Rectal smooth muscle tissue (tissue), 1 donor: ENCODE measurements around the gene GAK.

Experiments used
- H3K27ac ChIP-seq: one replicate; pipeline ENCODE4 v1.7.0; 2013; ENCODE audit warnings: low read depth, low read length, inconsistent platforms
- H3K27me3 ChIP-seq: one replicate; pipeline ENCODE4 v1.7.0; 2013; ENCODE audit warnings: low read length; ENCODE audit not compliant: control insufficient read depth, insufficient read depth
- H3K36me3 ChIP-seq: one replicate; pipeline ENCODE4 v1.7.0; 2013; ENCODE audit warnings: low read length; ENCODE audit not compliant: control insufficient read depth, insufficient read depth
- H3K4me1 ChIP-seq: one replicate; pipeline ENCODE4 v1.7.0; 2013; ENCODE audit warnings: low read length; ENCODE audit not compliant: control insufficient read depth, insufficient read depth
- H3K4me3 ChIP-seq: one replicate; pipeline ENCODE4 v1.7.0; 2013; ENCODE audit warnings: low read length
- H3K9ac ChIP-seq: one replicate; pipeline ENCODE4 v1.7.0; 2013; ENCODE audit warnings: low read length

Gene GAK

GRCh38 chr4:900721-901120 lies 31.4 kb downstream of the GAK start:
- H3K36me3 ChIP-seq, result peaks cover 13% of the 10 kb centered on the region
- no peak overlapping the region for H3K4me3 ChIP-seq
- H3K27ac ChIP-seq, result no peak overlapping the region
- no peak overlapping the region for H3K9ac ChIP-seq
- no peaks in the 10 kb centered on the region for H3K4me1 ChIP-seq
- no peaks in the 10 kb centered on the region for H3K27me3 ChIP-seq

DNA sequence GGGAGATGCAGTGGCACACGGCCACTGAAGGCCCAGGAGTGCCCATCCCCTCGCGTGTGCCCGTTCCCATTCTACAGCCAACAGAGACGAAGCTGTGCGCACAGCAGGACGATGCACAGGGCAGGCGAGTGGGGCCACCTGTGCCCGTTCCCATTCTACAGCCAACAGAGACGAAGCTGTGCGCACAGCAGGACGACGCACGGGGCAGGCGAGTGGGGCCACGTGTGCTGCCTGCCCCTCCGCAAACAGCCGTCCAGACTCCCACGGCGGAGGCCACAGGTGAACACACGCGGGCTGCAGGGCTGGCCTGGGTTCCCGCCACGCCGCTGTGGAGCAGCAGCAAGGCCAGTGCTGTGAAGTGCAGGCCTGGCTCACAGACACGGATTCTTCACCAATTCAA lies 32.0 kb downstream of the GAK start:
- no peaks in the 10 kb centered on the region for H3K4me1 ChIP-seq
- no peaks in the 10 kb centered on the region for H3K27me3 ChIP-seq
- no peak overlapping the region for H3K9ac ChIP-seq
- peaks cover 20% of the 10 kb centered on the region for H3K36me3 ChIP-seq
- no peak overlapping the region for H3K4me3 ChIP-seq
- no peak overlapping the region for H3K27ac ChIP-seq

DNA sequence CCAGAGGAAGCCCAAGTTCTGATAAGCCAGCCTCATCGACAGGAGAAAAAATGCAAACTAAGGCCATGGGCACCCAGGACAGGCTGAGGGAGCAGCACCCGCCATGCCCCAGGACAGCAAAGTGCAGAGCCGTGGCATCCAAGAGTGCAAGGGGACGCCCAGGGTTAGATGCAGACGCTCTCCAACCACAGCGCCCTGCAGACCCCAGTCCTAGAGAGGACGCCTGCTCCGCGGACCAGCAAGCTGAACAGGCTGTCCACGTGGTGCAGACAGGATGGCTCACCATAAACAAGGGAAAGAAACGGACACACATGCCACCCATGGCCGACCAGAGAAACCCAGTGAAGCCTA lies 32.6 kb downstream of the GAK start:
- H3K27ac ChIP-seq, result no peak overlapping the region
- no peaks in the 10 kb centered on the region for H3K27me3 ChIP-seq
- no peaks in the 10 kb centered on the region for H3K4me1 ChIP-seq
- H3K9ac ChIP-seq, result no peak overlapping the region
- peaks cover 21% of the 10 kb centered on the region for H3K36me3 ChIP-seq
- no peak overlapping the region for H3K4me3 ChIP-seq

- Histone ChIP-seq H3K4me3 (no peak overlapping the region), H3K9ac (no peak overlapping the region), H3K27ac (no peak overlapping the region), H3K27me3 (no peaks in the 10 kb centered on the region), H3K4me1 (no peaks in the 10 kb centered on the region), H3K36me3 (peaks cover 21% of the 10 kb centered on the region)
These were observed 33.1 kb downstream of the GAK start for GRCh38 chr4:898869-899555.

DNA sequence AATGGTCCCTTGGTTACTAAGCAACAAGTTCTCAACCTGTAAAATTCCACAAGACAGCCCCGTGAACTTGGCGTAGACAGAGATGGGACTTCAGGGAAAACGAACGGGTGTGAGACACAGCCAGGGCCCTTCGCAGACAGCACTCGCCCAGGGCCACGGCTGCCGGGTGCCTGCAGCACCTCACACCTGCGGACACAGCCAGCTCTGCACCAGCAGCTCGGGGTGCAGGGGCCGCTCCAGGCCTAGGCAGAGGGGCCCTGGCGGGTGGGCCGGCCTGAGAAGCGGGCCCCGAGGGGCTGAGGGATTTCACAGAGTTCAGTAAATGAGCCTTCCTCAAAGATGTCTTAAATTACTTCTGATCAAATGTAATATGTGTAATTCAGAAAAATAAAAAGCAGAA lies 34.0 kb downstream of the GAK start:
- Histone ChIP-seq H3K36me3 (peaks cover 26% of the 10 kb centered on the region), H3K27me3 (no peaks in the 10 kb centered on the region), H3K4me1 (no peaks in the 10 kb centered on the region), H3K9ac (no peak overlapping the region), H3K27ac (no peak overlapping the region), H3K4me3 (no peak overlapping the region)

DNA sequence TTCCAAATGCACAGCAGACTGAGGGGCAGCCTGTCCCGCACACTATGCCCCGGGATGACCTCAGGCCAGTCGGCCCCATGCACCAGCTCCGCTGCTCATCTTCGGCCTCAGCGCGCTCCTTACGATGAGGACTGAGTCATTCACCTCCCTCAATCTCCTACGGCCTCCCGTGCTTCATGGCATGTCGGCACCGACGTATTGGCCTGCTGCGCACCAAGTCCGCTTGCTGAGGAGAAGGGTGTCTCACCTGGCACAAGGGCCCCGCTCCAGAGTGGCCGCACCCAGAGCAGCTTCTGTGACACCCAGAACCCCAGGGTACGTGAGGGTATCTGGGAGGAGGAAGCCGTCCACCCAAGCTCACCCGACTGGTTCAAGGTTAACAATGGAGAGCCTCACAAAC lies 35.5 kb downstream of the GAK start:
- no peak overlapping the region for H3K9ac ChIP-seq
- no peaks in the 10 kb centered on the region for H3K27me3 ChIP-seq
- H3K4me1 ChIP-seq, result no peaks in the 10 kb centered on the region
- no peak overlapping the region for H3K27ac ChIP-seq
- H3K4me3 ChIP-seq, result no peak overlapping the region
- H3K36me3 ChIP-seq, result peaks cover 29% of the 10 kb centered on the region

GRCh38 chr4:896216-896615 lies 35.9 kb downstream of the GAK start:
- peaks cover 29% of the 10 kb centered on the region for H3K36me3 ChIP-seq

GRCh38 chr4:895596-895995 lies 36.5 kb downstream of the GAK start:
- Histone ChIP-seq H3K36me3 (peaks cover 29% of the 10 kb centered on the region), H3K9ac (no peak overlapping the region), H3K27ac (no peak overlapping the region), H3K27me3 (no peaks in the 10 kb centered on the region), H3K4me1 (no peaks in the 10 kb centered on the region), H3K4me3 (no peak overlapping the region)

More at GRCh38 chr4:896216-896615, 35.9 kb downstream of the GAK start:
- no peak overlapping the region for H3K9ac ChIP-seq
- H3K4me1 ChIP-seq, result no peaks in the 10 kb centered on the region
- no peaks in the 10 kb centered on the region for H3K27me3 ChIP-seq
- H3K4me3 ChIP-seq, result no peak overlapping the region
- H3K27ac ChIP-seq, result no peak overlapping the region

DNA sequence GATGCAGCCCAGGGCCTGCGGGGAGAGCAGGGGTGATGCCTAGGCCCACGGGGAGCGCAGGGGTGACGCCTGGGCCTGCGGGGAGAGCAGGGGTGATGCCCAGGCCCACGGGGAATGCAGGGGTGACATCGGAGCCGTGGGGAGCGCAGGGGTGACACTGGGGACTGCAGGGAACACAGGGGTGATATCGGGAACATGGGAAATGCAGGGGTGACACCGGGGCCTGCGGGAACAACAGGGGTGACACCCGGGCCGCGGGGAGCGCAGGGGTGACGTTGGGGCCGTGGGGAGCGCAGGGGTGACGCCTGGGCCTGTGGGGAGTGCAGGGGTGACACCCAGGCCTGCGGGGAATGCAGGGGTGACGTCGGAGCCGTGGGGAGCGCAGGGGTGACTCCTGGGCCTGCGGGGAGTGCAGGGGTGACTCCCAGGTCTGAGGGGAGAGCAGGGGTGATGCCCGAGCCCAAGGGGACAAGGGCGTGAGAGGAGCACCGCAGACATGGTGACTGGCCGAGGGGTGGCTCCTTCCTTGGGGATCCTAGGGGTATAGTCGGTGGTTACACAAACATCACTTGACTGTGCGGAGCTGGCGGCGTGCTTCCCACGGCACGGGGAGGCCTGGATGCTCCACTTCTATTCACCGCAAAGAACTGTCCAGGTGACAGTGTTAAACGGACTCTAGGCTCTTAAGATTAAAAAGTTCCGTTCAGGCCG lies 38.0 kb downstream of the GAK start:
- Histone ChIP-seq H3K4me1 (no peaks in the 10 kb centered on the region), H3K27me3 (no peaks in the 10 kb centered on the region), H3K27ac (no peak overlapping the region), H3K36me3 (peaks cover 34% of the 10 kb centered on the region), H3K4me3 (no peak overlapping the region), H3K9ac (no peak overlapping the region)

DNA sequence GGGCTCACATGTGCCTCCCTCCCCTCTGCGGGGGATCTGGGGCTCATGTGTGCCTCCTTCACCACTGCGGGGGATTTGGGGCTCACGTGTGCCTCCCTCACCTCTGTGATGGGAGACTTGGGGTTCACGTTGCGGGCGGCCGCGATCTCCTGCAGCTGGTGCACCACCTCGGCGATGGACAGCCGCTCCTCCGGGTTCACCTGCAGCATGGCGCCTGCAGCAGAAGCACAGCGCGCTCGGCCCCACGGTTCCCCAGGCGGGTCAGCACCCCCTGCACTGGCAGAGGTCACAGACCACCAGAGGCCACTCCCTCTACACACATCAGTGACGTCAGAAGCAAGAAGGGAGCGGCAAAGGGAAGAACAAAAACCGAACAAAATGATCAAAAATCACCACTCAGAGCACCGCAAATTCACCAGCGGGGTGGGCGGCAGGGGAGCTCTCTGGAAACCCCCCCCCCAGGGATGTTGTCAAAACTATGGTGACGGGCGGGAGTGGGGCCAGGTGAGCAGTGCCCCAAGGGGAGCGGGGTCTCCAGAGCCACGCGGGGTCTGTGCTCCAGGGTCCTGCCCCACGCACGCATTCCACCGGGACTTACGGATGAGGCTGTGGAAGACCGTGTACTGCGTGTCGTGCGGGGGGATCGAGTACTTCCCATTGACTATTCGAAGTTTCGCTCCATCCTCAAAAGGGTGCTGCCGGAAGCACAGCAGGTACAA lies 38.7 kb downstream of the GAK start:
- H3K9ac ChIP-seq, result no peak overlapping the region
- H3K4me1 ChIP-seq, result no peaks in the 10 kb centered on the region
- no peaks in the 10 kb centered on the region for H3K27me3 ChIP-seq
- H3K36me3 ChIP-seq, result peaks cover 34% of the 10 kb centered on the region
- no peak overlapping the region for H3K27ac ChIP-seq
- no peak overlapping the region for H3K4me3 ChIP-seq

DNA sequence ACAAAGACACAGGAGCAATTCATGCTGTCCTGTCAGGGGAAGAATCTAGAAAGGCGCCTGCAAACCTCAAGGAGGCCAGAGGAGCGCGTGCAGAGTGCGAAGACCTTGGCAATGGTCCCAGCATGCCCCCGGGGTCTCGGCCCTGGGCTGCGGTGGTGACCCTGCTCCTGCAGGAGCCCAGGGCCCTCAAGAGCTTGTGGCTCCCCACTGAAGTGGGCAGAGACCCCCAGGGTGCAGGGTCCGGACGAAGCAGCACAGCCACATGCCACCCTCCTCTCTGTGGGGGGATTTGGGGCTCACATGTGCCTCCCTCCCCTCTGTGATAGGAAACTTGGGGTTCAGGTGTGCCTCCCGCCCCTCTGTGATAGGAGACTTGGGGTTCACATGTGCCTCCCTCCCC lies 39.3 kb downstream of the GAK start:
- no peak overlapping the region for H3K27ac ChIP-seq
- H3K36me3 ChIP-seq, result peaks cover 35% of the 10 kb centered on the region
- H3K9ac ChIP-seq, result no peak overlapping the region
- no peaks in the 10 kb centered on the region for H3K27me3 ChIP-seq
- no peaks in the 10 kb centered on the region for H3K4me1 ChIP-seq
- no peak overlapping the region for H3K4me3 ChIP-seq

DNA sequence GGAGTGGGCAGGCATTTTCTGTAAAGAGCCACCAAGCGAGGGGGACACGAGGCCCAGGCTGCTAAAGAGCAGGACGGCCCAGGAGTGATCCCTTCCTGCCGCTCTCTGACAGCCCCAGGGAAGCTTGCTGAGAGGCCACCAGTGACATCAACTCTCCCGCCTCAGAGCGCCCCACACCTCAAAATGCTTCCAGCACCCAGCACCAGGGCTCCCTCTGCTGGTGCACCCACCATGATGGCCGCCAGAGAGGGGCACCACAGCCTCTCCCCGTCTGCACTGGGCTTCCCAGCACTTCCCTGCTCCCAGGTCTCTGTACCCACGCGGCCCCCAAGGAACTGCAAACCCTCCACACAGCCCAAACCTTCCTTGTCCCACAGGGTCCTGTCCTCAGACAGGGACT lies 40.4 kb downstream of the GAK start:
- no peak overlapping the region for H3K4me3 ChIP-seq
- no peaks in the 10 kb centered on the region for H3K27me3 ChIP-seq
- H3K9ac ChIP-seq, result no peak overlapping the region
- no peaks in the 10 kb centered on the region for H3K4me1 ChIP-seq
- H3K36me3 ChIP-seq, result peaks cover 37% of the 10 kb centered on the region
- no peak overlapping the region for H3K27ac ChIP-seq
